AG10803 (cell line): ENCODE measurements around the gene ZNF473.

Experiments
- DNase-seq: peaks from one replicate; pipeline ENCODE4 v3.0.0; 2010; ENCODE audit warnings: low read depth
- H3K4me3 ChIP-seq: 2 replicates; pipeline ENCODE4 v1.5.1; 2011; ENCODE audit warnings: mild to moderate bottlenecking, low read length, control low read depth
- TF ChIP-seq, protein P1 (sequence below): conservative IDR thresholded peaks from 2 replicates; pipeline ENCODE4 v1.5.1; 2011; ENCODE audit warnings: mild to moderate bottlenecking, low read length, control low read depth, inconsistent platforms

The ZNF473 gene

DNA sequence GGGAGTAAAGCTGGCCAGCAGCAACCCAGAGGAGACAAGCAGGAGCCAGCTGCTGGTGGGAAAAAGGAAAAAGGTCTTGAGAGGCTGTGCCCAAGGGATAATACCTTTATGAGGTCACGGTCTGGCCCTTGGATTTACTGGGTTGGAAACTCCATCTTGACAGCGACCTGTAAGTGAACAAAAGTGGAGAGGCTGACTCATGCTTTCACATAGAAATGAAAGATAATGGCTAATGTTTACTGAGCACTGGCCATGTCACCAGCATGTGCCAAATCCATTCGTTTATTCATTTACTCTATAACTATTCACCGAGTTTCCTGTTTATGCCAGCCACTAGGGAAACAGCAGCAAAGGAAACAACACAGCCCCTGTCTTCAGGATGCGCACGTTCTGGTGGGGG is 5.3 kb upstream of the ZNF473 start:
- TF ChIP-seq, protein P1, sequence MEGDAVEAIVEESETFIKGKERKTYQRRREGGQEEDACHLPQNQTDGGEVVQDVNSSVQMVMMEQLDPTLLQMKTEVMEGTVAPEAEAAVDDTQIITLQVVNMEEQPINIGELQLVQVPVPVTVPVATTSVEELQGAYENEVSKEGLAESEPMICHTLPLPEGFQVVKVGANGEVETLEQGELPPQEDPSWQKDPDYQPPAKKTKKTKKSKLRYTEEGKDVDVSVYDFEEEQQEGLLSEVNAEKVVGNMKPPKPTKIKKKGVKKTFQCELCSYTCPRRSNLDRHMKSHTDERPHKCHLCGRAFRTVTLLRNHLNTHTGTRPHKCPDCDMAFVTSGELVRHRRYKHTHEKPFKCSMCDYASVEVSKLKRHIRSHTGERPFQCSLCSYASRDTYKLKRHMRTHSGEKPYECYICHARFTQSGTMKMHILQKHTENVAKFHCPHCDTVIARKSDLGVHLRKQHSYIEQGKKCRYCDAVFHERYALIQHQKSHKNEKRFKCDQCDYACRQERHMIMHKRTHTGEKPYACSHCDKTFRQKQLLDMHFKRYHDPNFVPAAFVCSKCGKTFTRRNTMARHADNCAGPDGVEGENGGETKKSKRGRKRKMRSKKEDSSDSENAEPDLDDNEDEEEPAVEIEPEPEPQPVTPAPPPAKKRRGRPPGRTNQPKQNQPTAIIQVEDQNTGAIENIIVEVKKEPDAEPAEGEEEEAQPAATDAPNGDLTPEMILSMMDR, result no peak
- DNase-seq, result no peak

DNA sequence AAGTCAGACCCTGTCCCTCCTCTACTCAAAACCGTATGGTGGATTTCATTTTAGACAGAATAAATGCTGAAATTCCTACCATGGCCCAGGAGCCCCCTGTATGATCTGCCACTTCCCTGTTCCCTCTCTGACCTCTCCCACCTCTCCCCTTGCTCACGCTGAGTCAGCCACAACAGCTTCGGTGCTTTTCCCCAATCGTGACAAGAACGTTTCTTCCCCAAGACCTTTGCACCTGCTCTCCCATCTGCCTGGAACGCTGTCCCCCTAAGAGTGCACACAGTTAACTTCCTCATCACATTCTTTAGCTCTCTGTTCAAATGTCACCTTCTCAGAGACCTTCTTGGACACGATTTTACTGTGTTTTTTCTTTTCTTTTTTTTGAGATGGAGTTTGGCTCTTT is 3.0 kb upstream of the ZNF473 start:
- TF ChIP-seq, protein P1, result no peak
- H3K4me3 ChIP-seq, result no peak overlapping the region
- DNase-seq, result no peak

More for the DNA sequence above, 5.3 kb upstream of the ZNF473 start:
- H3K4me3 ChIP-seq, result no peak overlapping the region

GRCh38 chr19:50024719-50025021 is 1.1 kb upstream of the ZNF473 start:
- H3K4me3 ChIP-seq, result peak overlapping the region; percentile 99
- no peak for DNase-seq
- TF ChIP-seq, protein P1, result no peak

DNA sequence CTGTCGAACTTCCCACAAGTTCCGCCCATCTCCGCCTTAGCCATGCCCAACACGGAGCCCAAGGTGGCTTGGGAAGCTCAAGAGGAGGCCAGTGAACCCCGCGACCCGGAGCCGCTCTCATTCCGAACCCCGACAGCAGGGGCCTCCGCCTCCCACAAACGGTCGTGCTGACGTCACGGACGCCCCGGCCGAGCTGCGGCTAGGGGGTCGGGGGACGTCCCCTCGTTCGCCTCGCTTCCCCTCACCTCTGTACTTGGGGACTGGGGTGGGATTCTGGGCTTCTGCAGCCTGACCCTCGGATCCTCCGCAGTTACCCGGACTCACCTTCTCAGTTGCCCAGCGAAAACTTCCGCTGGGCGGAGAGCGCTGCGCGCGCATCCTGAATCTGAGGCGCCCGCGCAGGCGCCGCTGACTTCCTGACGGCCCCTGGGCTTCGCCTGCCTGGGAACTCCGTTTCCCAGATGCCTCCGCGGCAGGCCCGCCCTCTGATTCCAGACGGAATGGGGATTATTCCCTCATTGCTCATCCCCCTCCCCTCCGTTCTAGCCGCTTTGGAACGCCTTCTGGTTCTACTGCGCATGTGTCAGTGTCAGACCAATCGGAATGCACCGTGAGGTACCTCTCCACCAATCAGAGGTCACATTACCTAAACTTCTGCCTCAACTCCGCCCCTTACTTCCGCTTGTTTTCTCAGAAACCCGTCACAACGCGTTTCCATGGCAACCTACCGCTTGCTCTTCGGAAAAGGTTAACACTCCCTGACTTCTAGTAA is 597 bp upstream of the ZNF473 start, which contains the start of gene VRK3:
Gene VRK3, minus strand, starts transcription at position 351 of the 772 bp plus-strand sequence. CDS start 9,210 bp downstream, outside the sequence.
- H3K4me3 ChIP-seq, result peak within 1 kb of the TSS; percentile 99
- DNase-seq, result peak; percentile 100
- TF ChIP-seq, protein P1, result peak; percentile 19; the same call in 1 of the 2 replicates

DNA sequence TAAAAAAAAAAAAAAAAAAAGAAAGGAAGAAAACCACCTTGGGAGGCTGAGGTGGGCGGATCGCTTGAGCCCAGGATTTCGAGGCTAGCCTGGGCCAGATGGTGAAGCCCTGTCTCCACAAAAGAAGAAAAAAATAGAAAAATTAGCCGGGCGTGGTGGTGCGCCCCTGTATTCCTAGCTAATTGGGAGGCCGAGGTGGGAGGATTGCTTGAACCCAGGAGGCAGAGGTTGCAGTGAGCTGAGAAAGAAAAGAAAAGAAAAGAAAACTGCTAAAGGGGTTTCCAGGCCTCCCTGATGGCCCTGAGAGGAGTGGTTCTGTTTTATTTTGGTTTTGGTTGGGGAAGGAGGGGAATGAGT is 723 bp downstream of the ZNF473 start:
- TF ChIP-seq, protein P1, result no peak
- no peak for DNase-seq
- H3K4me3 ChIP-seq, result peak overlapping the region; percentile 98

- no peak for DNase-seq
- TF ChIP-seq, protein P1, result no peak
Measured at GRCh38 chr19:50030225-50030624, 4.4 kb downstream of the ZNF473 start.

DNA sequence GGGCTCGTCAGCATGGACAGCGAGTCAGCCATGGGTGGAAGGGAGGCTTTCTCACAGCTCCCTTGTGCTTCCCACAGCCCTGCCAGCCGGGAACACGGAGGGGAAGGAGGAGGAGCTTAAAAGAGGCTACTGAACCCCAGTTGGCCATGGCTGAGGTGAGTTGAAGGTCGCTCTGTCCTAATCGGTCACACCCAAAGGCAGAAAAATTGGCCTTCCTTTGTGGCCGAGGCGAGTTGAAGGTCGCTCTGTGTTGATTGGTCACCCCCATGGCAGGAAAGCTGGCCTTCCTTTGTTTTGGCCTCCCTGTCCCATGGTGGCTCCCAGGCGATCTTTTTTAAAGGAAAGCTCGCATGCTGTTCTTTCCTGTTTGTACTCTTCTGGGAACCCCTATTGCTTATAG is 5.1 kb downstream of the ZNF473 start:
- no peak overlapping the region for H3K4me3 ChIP-seq
- DNase-seq, result no peak
- TF ChIP-seq, protein P1, result no peak

More at GRCh38 chr19:50030225-50030624, 4.4 kb downstream of the ZNF473 start:
- no peak overlapping the region for H3K4me3 ChIP-seq
